Gastroesophageal sphincter (tissue), 4 donors: ENCODE measurements around the gene IGFBP2. TPM values are rescaled to one million over a fixed set of nuclear protein-coding genes. Genes with fewer than 3 reads are reported as not detected.
A peak's percentile ranks its signal among the peaks of the same experiment; 100 is the strongest.

Source experiments
- ATAC-seq: fragments of 150-250 bp; one replicate; pipeline ENCODE4 v1.9.1; 2016; ENCODE audit warnings: mild to moderate bottlenecking, moderate library complexity
- H3K27ac ChIP-seq, 4 donors: fragments of 200-600 bp; sonication (generic) in 3 of 4; 1 replicate in 3 of 4; 2 replicates in 1 of 4; pipeline ENCODE4 v1.5.1; 2016 to 2019
- H3K27me3 ChIP-seq: fragments of 200-600 bp; sonication (generic); one replicate; pipeline ENCODE4 v1.5.1; 2019
- H3K36me3 ChIP-seq, 2 donors: fragments of 200-600 bp; sonication (generic); one replicate each; pipeline ENCODE4 v1.5.1; 2019; ENCODE audit warnings: control low read depth in 1 of 2
- H3K4me1 ChIP-seq, 3 donors: fragments of 200-600 bp; sonication (generic); 1 replicate in 2 of 3; 2 replicates in 1 of 3; pipeline ENCODE4 v1.5.1; 2016 to 2019; ENCODE audit warnings: control low read depth in 2 of 3
- H3K4me3 ChIP-seq, 2 donors: fragments of 200-600 bp; sonication (generic); one replicate each; pipeline ENCODE4 v1.5.1; 2019; ENCODE audit warnings: mild to moderate bottlenecking in 1 of 2, moderate library complexity in 1 of 2
- H3K9me3 ChIP-seq, 3 donors: fragments of 200-600 bp; sonication (generic); one replicate each; pipeline ENCODE4 v1.5.1; 2017 to 2019; ENCODE audit warnings: control low read depth in 2 of 3
- EP300 ChIP-seq: sonication (generic); formaldehyde crosslinking; IDR thresholded peaks from one replicate; pipeline ENCODE4 v1.6.1; 2017; ENCODE audit warnings: antibody characterized with exemption, mild to moderate bottlenecking
- POLR2A ChIP-seq, 2 donors: fragments of 450-650 bp; IDR thresholded peaks; one replicate each; pipeline ENCODE4 v1.6.1; 2017; ENCODE audit warnings: antibody characterized with exemption in 2 of 2, mild to moderate bottlenecking in 2 of 2, moderate library complexity in 1 of 2
- POLR2AphosphoS5 ChIP-seq: sonication (generic); formaldehyde crosslinking; IDR thresholded peaks from one replicate; pipeline ENCODE4 v1.6.1; 2017; ENCODE audit warnings: antibody characterized with exemption
- WGBS, 2 donors: methylation state at CpG; one replicate each; pipeline ENCODE4 v1.1.5; 2018; ENCODE audit warnings: low coverage in 1 of 2; 5-methylcytosine and 5-hydroxymethylcytosine counted together
- total RNA-seq, 4 donors: library from RNA; depleted of rRNA; stranded (reverse); fragments of >200 nt; gene quantifications; one replicate each; pipeline ENCODE4 v1.1.0, GENCODE V29; 2016
- TF ChIP-seq, protein P1 (sequence below), 4 experiments: fragments of 200-600 bp in 2 of 4; fragments of 450-650 bp in 2 of 4; sonication (generic) in 1 of 4; IDR thresholded peaks; one replicate each; pipeline ENCODE4 v1.5.1; 2017 to 2019; ENCODE audit warnings: antibody characterized with exemption in 4 of 4, mild to moderate bottlenecking in 2 of 4, moderate library complexity in 2 of 4

IGFBP2 gene
- total RNA-seq, 4 donors from 2014 or later, result 137 to 449 (median 301) TPM

DNA sequence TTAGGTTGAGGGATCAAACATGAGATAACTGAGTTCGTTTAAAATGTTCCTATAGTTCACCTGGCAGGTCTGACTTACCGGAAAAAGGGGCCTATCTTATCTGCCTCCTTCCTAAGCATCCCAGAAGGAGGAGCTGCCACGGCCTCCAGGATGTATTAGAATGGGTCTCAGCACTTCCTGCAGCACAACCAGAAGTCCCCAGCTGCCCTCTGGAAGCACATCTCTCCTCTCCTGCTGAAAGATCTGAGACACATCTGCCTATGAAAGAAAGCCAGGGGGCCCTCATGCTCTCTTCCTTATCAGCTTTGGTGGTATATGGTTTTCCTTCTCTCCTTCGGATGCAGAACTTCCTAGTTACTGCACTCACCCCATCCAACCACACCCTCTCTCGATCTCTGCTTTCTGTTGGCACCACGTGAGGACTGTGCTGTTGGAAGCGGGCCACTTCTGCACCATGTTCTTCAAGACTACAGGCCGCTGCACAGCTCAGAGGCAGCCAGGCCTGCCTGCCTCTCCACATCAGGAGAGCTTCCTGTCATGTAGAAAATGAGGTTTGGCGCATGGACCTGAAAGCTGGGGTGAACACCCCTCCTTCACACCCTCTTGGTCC, 55.6 kb downstream of the IGFBP2 start:
- peaks cover 0 to 35% of the 10 kb centered on the region in 2 donors for H3K36me3 ChIP-seq
- peaks cover 3% of the 10 kb centered on the region for H3K27me3 ChIP-seq
- H3K4me3 ChIP-seq, result peak overlapping the region in 1 of 2 donors; percentile 82
- TF ChIP-seq POLR2A (IDR thresholded peaks at IDR 0.05), result peak in 1 of 2 donors; percentile 9
- TF ChIP-seq EP300, result no peak
- TF ChIP-seq, protein P1, sequence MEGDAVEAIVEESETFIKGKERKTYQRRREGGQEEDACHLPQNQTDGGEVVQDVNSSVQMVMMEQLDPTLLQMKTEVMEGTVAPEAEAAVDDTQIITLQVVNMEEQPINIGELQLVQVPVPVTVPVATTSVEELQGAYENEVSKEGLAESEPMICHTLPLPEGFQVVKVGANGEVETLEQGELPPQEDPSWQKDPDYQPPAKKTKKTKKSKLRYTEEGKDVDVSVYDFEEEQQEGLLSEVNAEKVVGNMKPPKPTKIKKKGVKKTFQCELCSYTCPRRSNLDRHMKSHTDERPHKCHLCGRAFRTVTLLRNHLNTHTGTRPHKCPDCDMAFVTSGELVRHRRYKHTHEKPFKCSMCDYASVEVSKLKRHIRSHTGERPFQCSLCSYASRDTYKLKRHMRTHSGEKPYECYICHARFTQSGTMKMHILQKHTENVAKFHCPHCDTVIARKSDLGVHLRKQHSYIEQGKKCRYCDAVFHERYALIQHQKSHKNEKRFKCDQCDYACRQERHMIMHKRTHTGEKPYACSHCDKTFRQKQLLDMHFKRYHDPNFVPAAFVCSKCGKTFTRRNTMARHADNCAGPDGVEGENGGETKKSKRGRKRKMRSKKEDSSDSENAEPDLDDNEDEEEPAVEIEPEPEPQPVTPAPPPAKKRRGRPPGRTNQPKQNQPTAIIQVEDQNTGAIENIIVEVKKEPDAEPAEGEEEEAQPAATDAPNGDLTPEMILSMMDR (IDR thresholded peaks at IDR 0.05), result peak in 1 of 4 experiments; percentile 6
- TF ChIP-seq POLR2AphosphoS5, result peak; percentile 60
- no peak for ATAC-seq
- peak overlapping the region; percentile 41 to 93 (median 92) for H3K27ac ChIP-seq
- WGBS, 2 donors, result 37 to 67% methylated on average over 1 to 4 of the region's 9 CpGs
- peaks cover 5 to 83% (median 45%) of the 10 kb centered on the region in 3 donors for H3K4me1 ChIP-seq
- H3K9me3 ChIP-seq, result no peaks in the 10 kb centered on the region

- peaks cover 5 to 83% (median 42%) of the 10 kb centered on the region in 3 donors for H3K4me1 ChIP-seq
- H3K36me3 ChIP-seq, result peaks cover 0 to 35% of the 10 kb centered on the region in 2 donors
- peak overlapping the region; percentile 41 to 93 (median 92) for H3K27ac ChIP-seq
- H3K4me3 ChIP-seq, result peak overlapping the region in 1 of 2 donors; percentile 82
- no peak for TF ChIP-seq EP300
- TF ChIP-seq POLR2A (IDR thresholded peaks at IDR 0.05), result no peak
- TF ChIP-seq, protein P1 (IDR thresholded peaks at IDR 0.05), result no peak
- no peak for TF ChIP-seq POLR2AphosphoS5
- ATAC-seq, result no peak
- 60 to 80% methylated on average over 1 of the region's 3 CpGs for WGBS, 2 donors
- H3K27me3 ChIP-seq, result peaks cover 9% of the 10 kb centered on the region
- no peaks in the 10 kb centered on the region for H3K9me3 ChIP-seq
Measured at GRCh38 chr2:216689397-216689796, 56.2 kb downstream of the IGFBP2 start.

DNA sequence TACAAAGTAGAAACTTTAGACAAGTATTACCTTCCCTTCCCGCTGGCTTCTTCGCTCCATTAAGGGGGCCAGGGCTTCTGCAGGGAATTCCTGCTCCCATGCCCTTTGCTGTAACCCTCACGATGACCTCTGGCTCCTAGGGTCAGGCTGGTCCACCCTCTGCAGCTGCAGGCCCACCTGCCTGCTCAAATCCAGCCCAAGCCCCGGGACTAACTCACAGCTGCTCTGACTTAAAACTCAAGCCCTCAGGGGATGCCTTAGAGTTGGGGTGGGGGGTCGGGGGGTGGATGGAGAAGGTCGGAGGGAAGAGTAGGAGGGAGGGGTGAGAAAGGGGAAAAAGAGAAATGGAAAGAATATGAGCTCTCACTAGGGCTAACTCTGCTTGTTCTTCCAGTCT, 57.2 kb downstream of the IGFBP2 start:
- Histone ChIP-seq H3K9me3 (no peaks in the 10 kb centered on the region), H3K4me3 (peak overlapping the region; percentile 22 to 82), H3K27me3 (peaks cover 11% of the 10 kb centered on the region), H3K36me3 (peaks cover 0 to 35% of the 10 kb centered on the region in 2 donors), H3K4me1 (peaks cover 5 to 83% (median 38%) of the 10 kb centered on the region in 3 donors), H3K27ac (peak overlapping the region; percentile 69 to 93 (median 92))
- WGBS, 2 donors, result 22 to 42% methylated on average over 3 of the region's 6 CpGs
- no peak for ATAC-seq
- TF ChIP-seq POLR2AphosphoS5, result no peak
- TF ChIP-seq EP300, result no peak
- no peak for TF ChIP-seq POLR2A (IDR thresholded peaks at IDR 0.05)
- TF ChIP-seq, protein P1 (IDR thresholded peaks at IDR 0.05), result no peak

DNA sequence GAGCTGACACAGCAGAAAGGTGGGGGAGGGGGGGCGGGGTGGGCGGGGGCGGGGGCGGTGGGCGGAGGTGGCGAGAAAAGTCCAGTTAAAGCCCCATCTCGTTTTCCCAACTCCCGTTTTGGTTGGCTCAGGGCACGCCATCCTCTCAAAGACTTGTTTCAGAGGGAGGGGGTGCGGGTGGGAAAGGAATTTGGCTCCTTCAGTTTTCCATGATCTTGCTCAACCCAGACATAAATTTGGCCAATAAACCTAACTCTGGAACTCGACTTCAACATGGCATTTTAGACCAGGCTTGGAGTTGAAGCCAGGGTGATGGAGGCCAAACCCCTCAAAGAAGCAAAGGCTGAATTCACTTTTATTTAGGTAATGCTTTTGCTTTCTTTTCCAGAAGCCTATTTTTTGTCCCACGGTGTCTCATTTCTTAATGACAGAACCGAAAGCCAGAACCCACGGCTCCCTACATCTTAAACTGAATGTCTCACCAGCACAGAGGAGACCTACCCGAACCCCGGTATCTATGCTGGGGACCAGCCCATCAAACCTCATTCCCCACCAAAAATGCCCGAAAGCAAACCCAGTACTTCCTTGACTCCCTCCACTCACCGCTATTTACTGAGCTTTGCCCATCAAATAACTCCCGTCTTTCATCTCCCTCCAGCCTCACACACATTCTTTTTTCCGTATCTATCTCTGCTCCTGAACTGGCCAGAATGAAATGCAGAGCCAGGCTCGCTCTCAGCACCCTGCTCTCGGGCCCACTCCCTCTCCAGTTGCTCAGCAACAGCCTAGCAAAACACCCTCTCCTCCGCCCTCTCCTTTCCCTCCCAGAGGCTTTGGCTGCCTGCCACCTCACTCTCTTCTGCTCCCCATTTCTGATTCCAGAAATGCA, 57.9 kb downstream of the IGFBP2 start:
- peak; percentile 70 for ATAC-seq
- WGBS, 2 donors, result 0 to 9% methylated on average over 13 of the region's 23 CpGs
- H3K27ac ChIP-seq, result peak overlapping the region; percentile 92 to 97 (median 92)
- no peaks in the 10 kb centered on the region for H3K9me3 ChIP-seq
- peaks cover 11% of the 10 kb centered on the region for H3K27me3 ChIP-seq
- peaks cover 5 to 83% (median 32%) of the 10 kb centered on the region in 3 donors for H3K4me1 ChIP-seq
- TF ChIP-seq, protein P1 (IDR thresholded peaks at IDR 0.05), result no peak
- TF ChIP-seq POLR2AphosphoS5 (peak; percentile 89), POLR2A (IDR thresholded peaks at IDR 0.05) (peak; percentile 49 to 55), EP300 (no peak)
- peaks cover 0 to 28% of the 10 kb centered on the region in 2 donors for H3K36me3 ChIP-seq
- H3K4me3 ChIP-seq, result peak overlapping the region; percentile 46 to 82
